GM12865 (cell line): ENCODE data around the gene RAD23B.

Experiments used
- DNase-seq: peaks from one replicate; pipeline ENCODE4 v3.0.0; 2010; ENCODE audit warnings: low read depth
- H3K4me3 ChIP-seq: 2 replicates; pipeline ENCODE4 v1.5.1; 2011; ENCODE audit warnings: mild to moderate bottlenecking, low read depth, low read length, control low read depth
- CTCF ChIP-seq: IDR thresholded peaks from 2 replicates; pipeline ENCODE4 v1.5.1; 2011; ENCODE audit warnings: low read length, control low read depth, low read depth, inconsistent platforms; ENCODE audit not compliant: insufficient read depth; ENCODE audit errors: missing control alignments

Gene RAD23B

DNA sequence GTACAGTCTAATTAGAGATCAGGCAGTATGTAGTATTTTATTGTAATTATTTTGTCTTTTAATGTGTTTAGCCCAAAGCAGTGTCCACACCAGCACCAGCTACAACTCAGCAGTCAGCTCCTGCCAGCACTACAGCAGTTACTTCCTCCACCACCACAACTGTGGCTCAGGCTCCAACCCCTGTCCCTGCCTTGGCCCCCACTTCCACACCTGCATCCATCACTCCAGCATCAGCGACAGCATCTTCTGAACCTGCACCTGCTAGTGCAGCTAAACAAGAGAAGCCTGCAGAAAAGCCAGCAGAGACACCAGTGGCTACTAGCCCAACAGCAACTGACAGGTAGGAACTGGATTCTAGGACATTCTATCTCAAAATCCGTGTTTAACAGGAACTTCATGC is 23.2 kb downstream of the RAD23B start:
- no peak overlapping the region for H3K4me3 ChIP-seq
- DNase-seq, result no peak
- TF ChIP-seq CTCF, result no peak

- no peak overlapping the region for H3K4me3 ChIP-seq
- no peak for TF ChIP-seq CTCF
Measured at GRCh38 chr9:107307331-107307730, 24.3 kb downstream of the RAD23B start.

GRCh38 chr9:107308461-107308860 is 25.4 kb downstream of the RAD23B start:
- no peak for DNase-seq
- H3K4me3 ChIP-seq, result no peak overlapping the region
- no peak for TF ChIP-seq CTCF

More at GRCh38 chr9:107307331-107307730, 24.3 kb downstream of the RAD23B start:
- no peak for DNase-seq

DNA sequence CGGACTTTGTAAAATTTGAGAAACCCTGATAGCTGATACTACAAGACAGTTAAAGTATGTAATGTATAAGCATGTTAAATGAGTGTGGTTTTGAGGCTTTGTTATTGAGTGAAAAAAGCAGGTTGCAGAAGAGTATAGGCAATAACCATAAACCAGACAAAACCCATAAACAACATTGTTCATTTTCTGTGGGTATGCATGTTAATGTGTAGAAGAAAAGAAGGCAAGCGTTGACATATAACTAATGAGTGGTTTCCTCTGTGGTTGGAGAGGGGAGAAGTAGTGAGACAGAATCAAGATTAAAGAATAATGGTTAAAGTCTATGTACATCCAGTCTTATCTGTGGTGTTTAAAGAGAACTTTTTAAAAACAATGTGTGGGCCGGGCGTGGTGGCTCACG is 26.2 kb downstream of the RAD23B start:
- DNase-seq, result no peak
- H3K4me3 ChIP-seq, result no peak overlapping the region
- no peak for TF ChIP-seq CTCF

DNA sequence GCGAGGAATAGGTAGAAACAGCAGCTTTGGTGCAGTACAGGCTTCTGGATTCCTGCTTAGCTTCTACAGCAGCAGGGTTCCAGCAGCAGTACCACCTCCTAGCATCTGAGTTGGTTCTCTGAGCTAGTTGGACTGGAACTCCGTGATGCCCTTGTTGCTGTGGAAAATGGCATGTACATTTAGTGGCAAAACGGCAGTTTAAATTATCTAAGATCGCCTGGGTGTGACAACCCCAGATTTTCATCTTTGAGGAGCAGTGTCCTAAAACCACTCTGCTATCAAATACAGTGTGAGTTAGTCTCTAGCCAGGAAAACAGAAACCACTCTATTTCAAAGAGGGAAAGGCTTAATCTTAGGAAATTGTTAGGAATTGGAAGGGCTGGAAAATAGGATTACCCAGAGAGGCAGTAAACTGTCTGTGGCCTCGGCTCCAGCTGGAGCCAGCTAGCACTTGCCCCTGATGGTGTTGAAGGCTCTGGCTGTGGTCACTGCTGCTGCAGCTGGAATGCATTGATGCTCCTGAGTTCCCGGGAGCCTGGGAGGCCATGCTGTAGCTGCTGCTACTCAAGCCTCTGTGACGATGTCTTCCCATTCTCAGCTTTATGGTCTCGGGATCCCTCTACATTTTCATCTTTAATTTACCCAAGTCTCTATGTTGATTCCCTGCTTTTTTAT is 29.4 kb downstream of the RAD23B start:
- DNase-seq, result no peak
- TF ChIP-seq CTCF, result no peak
- H3K4me3 ChIP-seq, result no peak overlapping the region

DNA sequence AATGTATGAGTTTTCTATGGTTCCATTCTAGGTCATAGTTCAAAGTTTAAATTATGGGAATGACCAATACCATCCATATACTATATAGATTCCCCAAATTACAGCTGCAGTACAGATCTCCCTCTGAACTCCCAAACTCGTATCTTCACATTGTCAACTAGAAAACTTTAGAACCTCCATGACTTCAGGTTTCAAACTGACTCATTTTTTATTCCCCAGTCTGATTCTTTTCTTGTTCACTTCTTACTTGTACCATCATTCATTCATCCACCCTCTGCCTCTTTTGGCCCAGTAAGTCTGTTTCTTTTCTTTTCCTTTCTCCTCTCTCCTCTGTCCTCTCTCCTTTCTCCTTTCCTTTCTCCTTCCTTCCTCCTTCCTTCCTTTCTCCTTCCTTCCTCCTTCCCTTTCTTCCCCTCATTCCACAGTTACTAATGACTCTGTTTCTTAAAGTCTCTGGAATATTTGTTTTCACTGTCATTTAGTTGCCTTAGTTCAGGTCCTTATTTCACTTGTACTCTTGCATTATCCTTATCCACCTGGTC is 30.5 kb downstream of the RAD23B start:
- no peak for DNase-seq
- H3K4me3 ChIP-seq, result no peak overlapping the region
- TF ChIP-seq CTCF, result no peak

DNA sequence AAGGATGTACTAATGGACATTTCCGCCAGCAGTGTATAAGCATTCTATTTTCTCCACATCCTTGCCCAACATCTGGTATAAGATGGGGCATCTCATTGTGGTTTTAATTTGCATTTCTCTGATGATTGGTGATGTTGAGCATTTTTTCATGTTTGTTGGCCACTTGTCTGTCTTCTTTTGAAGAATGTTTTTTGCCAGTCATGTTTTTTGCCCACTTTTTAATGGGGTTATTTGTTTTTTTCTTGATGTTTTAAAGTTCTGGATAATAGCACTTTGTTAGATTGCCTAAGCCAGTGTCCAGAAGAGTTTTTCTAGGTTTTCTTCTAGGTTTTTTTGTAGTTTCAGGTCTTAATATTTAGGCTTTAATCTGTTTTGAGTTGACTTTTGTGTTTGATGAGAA is 31.7 kb downstream of the RAD23B start:
- no peak for DNase-seq
- TF ChIP-seq CTCF, result no peak
- H3K4me3 ChIP-seq, result no peak overlapping the region
